HG03469 (cell line): ENCODE data around the gene PPFIBP2.

Experiments used
- ATAC-seq: cut with Tn5 transposase; IDR thresholded peaks from one replicate; pipeline ENCODE4 v1.9.1; 2021; ENCODE audit warnings: mild to moderate bottlenecking, moderate library complexity, moderate number of reproducible peaks; ENCODE audit not compliant: unreplicated experiment

The PPFIBP2 gene

DNA sequence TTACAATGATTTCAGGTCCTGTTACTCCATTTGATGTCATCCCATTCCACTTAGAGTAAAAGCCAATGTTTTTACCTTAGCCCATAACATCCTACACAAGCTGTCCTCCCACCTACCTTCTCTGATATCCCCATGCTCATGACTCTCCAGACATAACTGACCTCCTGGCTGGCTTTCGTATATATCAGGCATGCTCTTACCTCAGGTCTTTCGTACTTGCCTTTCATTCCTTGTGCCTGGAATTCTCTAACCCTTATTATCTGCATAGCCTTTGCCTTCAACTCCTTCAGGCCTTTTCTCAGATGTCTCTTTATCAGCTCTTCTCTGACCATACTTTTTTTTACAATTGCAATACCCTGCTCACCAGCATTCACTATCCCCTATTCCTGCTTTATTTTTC is 169.8 kb downstream of the PPFIBP2 start:
- no peak for ATAC-seq

DNA sequence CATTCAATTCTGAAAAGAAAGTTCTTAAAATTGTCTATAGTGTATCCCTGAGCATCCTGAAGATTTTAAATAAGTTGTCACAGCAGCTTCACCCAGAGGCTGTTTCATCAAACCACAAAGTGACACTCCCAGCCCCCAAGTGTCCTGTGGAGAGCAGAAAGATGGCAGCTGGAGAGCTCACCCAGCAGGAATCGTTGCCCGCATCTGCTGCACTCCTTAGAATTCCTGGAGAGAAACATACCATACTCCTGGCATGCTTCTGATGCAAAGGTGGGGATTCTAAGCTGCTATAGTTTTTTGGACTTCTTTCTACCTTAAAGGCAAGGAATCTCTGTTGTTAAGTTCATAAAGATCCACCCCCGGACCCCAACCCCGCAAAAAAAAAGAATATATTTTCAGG is 173.0 kb downstream of the PPFIBP2 start:
- ATAC-seq = no peak

DNA sequence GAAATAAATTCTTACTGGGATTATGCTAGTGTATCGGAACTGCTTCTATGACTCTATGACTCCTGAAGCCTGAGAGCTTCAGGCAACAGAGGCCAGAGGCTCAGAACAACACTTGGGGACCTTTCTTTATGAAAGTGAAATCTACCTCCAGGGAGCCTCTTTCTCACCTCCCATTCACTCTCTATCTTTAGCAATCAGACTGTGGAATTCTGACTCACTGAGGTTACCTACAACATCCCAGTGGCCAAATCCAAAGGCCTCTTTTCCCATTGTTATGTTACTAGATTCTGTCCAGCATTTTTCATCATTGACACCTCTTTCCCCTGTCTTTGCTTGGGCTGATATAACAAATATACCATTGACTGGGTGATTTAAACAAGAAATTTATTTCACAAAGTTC is 173.6 kb downstream of the PPFIBP2 start:
- no peak for ATAC-seq

DNA sequence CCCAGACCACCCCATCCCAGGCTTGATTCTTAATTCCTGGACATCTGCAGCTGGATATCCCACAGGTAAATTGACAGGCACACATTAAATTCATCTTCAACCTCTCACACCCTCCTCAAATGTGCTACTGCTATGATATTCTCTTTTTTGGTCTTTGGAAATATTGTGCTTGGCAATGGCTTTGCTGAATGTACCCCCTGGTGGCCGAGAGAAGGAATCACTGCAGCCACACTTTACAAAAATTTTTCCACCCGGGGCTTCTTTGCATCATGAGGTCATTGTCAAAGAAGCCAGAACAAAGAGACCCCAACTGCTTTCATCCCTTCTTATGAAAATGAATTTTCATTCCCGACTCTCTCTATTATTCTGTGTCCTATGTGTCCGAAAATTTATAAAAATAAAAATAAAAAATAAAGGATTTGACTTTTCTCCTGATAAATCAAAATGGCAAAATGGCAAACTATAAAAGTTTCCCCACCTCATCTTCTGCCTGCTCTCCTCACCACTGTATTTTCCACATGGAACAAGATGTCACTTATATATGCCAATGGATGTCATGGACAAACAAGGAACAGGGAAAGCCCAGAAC is 174.5 kb downstream of the PPFIBP2 start:
- no peak for ATAC-seq

DNA sequence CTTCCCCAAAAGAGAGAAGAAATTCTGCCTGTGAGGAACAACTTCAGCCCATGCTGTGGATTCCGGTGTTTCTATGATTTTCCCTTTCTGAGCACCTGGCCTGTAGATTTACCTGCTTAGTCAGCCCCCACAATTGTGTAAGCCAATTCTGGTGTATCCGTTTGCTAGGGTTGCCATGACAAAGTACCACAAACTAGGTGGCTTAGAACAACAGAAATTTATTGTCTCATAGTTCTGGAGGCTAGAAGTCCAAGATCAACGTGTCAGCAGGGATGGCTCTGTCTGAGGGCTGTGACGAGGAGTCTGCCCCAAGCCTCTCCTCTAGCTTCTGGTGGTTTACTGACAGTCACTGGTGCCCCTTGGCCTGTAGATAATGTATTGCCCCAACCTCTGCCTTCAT is 175.4 kb downstream of the PPFIBP2 start:
- ATAC-seq = no peak

DNA sequence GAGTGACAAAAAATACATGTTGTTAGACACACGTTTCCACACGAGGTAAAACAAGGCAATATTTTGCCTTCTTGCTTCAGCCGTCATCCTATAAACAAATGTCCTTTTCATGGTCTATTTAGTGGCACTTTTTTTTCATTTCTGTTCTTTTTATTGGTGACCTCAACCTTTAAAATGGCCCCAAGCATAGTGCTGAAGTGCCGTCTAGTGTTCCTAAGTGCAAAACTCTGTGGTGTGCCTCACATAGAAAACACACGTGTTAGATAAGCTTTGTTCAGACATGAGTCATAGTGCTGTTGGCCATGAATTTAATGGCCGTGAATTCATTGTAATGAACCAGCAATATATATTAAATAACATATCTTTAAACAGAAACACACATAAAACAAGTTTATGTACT is 176.8 kb downstream of the PPFIBP2 start:
- ATAC-seq = peak; percentile 41

DNA sequence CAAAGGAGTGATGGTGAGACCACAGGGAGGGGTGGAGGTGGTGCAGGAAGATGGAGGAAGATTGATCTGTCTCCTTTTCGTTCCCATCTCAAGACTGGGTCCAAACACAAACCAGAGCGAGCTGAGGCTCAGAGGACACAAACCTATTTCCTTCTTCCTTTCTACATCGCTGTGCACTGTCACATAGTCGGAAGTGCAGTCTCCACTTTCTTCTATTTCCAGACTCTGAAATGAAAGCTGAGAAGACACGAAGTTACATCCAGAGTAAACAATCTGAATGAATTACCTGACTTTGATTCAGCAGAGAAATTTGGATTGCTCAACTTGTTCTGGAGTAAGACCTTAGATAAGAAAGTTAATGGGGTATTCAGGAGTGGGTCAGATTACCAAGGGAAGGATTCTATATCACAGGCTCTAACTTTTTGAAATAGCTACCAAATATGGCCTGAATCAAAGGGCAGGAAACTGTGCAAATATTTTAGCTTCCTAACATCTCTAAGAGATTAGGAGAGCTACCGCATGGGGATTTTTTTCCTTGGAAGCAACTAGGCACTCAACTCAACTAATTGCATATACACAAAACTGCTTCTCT is 178.1 kb downstream of the PPFIBP2 start:
- no peak for ATAC-seq

DNA sequence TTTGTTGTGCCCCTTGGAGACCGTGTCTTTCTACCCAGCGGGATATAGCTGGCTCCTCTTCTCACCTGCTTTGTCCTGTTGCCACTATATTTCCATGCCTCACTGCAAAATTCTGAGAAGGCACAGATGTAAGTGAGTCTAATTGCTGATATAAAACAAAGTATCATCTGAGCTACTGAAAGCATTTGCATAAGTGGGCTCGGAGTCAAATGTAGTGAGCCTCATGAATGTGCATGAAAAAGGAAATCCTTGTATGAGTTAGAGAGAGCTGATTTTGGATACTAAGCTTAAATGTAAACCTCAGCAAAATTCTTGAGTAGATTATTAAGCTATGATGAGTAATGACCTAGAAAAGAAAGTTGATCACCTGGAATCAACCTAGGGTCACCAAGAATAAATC is 178.6 kb downstream of the PPFIBP2 start:
- no peak for ATAC-seq

DNA sequence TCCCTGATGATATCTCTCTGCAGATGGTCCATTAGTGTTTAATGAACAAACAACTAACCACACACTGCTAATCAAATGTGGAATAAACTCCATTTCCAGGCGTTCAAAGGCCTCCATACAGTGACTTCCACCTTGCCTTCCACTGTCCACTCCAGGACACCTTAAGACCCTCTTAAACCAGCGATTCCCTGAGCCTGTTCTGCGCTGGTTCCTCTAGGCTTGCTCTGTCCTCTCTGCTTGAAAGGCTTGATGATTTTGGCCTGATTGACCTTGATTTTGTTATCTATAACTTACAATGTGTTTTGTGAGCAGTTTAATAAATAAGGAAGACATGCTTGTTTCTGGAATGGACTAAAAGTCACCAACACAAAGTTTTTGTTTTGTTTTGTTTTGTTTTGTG is 180.4 kb downstream of the PPFIBP2 start:
- ATAC-seq = no peak

DNA sequence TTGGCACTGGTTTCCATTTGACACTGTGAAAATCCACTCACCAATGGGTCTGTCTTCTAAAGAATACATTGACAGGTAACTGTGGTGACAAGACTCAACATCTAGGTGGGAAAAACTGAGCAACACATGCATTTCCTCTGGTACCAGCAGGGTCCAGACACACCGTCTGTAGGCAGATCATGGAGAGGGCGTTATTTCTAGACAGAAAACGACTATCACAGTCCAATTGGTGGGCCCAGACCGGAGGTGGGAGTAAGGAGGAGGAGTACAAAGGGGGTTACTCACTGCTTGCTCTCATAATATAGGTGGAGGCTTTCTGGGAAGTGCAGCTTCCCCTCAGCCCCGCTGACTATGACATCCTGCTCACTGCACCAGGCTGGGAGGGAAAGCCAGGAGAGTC is 182.6 kb downstream of the PPFIBP2 start:
- no peak for ATAC-seq
